SK-N-SH (cell line): ENCODE measurements around the gene FMN2. TPM values are rescaled to one million over a fixed set of nuclear protein-coding genes. Genes with fewer than 3 reads are reported as not detected.

Experiments used
- CTCF ChIA-PET: fragments of 300-600, 350-600 bp; formaldehyde crosslinking; extraction: SDS; loops from one replicate; lab custom pipeline; 2021; lab: Yijun Ruan, JAX
- POLR2A ChIA-PET: fragments of 350-600 bp; sonication (Branson Sonifier 250); formaldehyde crosslinking; extraction: SDS; loops from one replicate; lab custom pipeline; 2020; ENCODE audit warnings: antibody characterized with exemption, inconsistent platforms; lab: Yijun Ruan, JAX
- DNase-seq: peaks from one replicate; pipeline ENCODE4 v3.0.0; 2012
- H2AFZ ChIP-seq: fragments of 200-600 bp; sonication (generic); 2 replicates; pipeline ENCODE4 v1.8.1; 2016; ENCODE audit warnings: antibody characterized with exemption, mild to moderate bottlenecking, low read depth
- H3F3A ChIP-seq: fragments of 200-600 bp; sonication (generic); replicated peaks from 2 replicates; pipeline ENCODE3; 2016; ENCODE audit warnings: antibody characterized with exemption, mild to moderate bottlenecking; ENCODE audit not compliant: insufficient read depth
- H3K27ac ChIP-seq, 2 experiments: fragments of 200-500 bp in 1 of 2; fragments of 200-600 bp in 1 of 2; sonication (Bioruptor generic) in 1 of 2; sonication (generic), shearing (Covaris generic) in 1 of 2; 2 replicates each; pipeline versions ENCODE4 v1.5.1 to v1.6.1; 2014 to 2016; ENCODE audit warnings: low read depth in 2 of 2, inconsistent platforms in 1 of 2, low read length in 1 of 2, mild to moderate bottlenecking in 1 of 2, mixed read lengths in 1 of 2
- H3K27me3 ChIP-seq: fragments of 200-600 bp; sonication (generic), shearing (Covaris generic); 2 replicates; pipeline ENCODE4 v1.6.1; 2016; ENCODE audit warnings: mixed run types; ENCODE audit not compliant: insufficient read depth
- H3K36me3 ChIP-seq, 2 experiments: fragments of 200-500 bp in 1 of 2; fragments of 200-600 bp in 1 of 2; sonication (Bioruptor generic) in 1 of 2; sonication (generic) in 1 of 2; replicated peaks in 1 of 2; 2 replicates each; pipeline versions ENCODE3 to v1.5.1; 2014 to 2016; ENCODE audit warnings: low read length in 1 of 2, mild to moderate bottlenecking in 1 of 2; ENCODE audit not compliant: insufficient read depth in 2 of 2, control insufficient read depth in 1 of 2
- H3K4me1 ChIP-seq, 2 experiments: fragments of 200-500 bp in 1 of 2; fragments of 200-600 bp in 1 of 2; sonication (Bioruptor generic) in 1 of 2; sonication (generic), shearing (Covaris generic) in 1 of 2; 2 replicates each; pipeline versions ENCODE4 v1.5.1 to v1.6.1; 2014 to 2016; ENCODE audit warnings: low read depth in 1 of 2, low read length in 1 of 2, mixed run types in 1 of 2; ENCODE audit not compliant: insufficient read depth in 2 of 2, control insufficient read depth in 1 of 2
- H3K4me2 ChIP-seq: fragments of 200-600 bp; sonication (generic), shearing (Covaris generic); 2 replicates; pipeline ENCODE4 v1.6.1; 2017; ENCODE audit warnings: mixed run types
- H3K4me3 ChIP-seq, 2 experiments: fragments of 200-500 bp in 1 of 2; fragments of 200-600 bp in 1 of 2; sonication (Bioruptor generic) in 1 of 2; sonication (generic), shearing (Covaris generic) in 1 of 2; 2 replicates each; pipeline versions ENCODE4 v1.5.1 to v1.8.1; 2014 to 2016; ENCODE audit warnings: low read depth in 2 of 2, inconsistent platforms in 1 of 2, low read length in 1 of 2, mild to moderate bottlenecking in 1 of 2, mixed read lengths in 1 of 2, moderate library complexity in 1 of 2
- H3K79me2 ChIP-seq: fragments of 200-600 bp; sonication (generic); 2 replicates; pipeline ENCODE4 v1.8.1; 2017; ENCODE audit warnings: mild to moderate bottlenecking; ENCODE audit not compliant: insufficient read depth
- H3K9ac ChIP-seq: fragments of 200-600 bp; sonication (generic); 2 replicates; pipeline ENCODE4 v1.6.1; 2017; ENCODE audit warnings: mixed run types
- H3K9me2 ChIP-seq: fragments of 200-600 bp; sonication (generic); 2 replicates; pipeline ENCODE4 v1.6.1; 2017; ENCODE audit warnings: mixed run types
- H3K9me3 ChIP-seq: fragments of 200-600 bp; sonication (generic); 2 replicates; pipeline ENCODE4 v1.6.1; 2017; ENCODE audit warnings: mixed run types, mild to moderate bottlenecking, moderate library complexity
- H4K20me1 ChIP-seq: fragments of 200-600 bp; sonication (generic); 2 replicates; pipeline ENCODE4 v1.6.1; 2017; ENCODE audit warnings: mild to moderate bottlenecking, mixed run types; ENCODE audit not compliant: insufficient read depth
- ELF1 ChIP-seq: IDR thresholded peaks from 2 replicates; pipeline ENCODE4 v1.4.0; 2012
- FOSL2 ChIP-seq: IDR thresholded peaks from 2 replicates; pipeline ENCODE4 v1.4.0; 2012; ENCODE audit warnings: low read depth, mild to moderate bottlenecking, moderate library complexity, borderline replicate concordance
- FOXJ3 ChIP-seq: sonication (generic); formaldehyde crosslinking; IDR thresholded peaks from 2 replicates; pipeline ENCODE4 v1.5.1; 2020; ENCODE audit warnings: mild to moderate bottlenecking, missing genetic modification reagents
- FOXM1 ChIP-seq: IDR thresholded peaks from 2 replicates; pipeline ENCODE4 v1.4.0; 2012; ENCODE audit warnings: low read depth, mild to moderate bottlenecking
- GATA2 ChIP-seq: sonication (generic); formaldehyde crosslinking; IDR thresholded peaks from 2 replicates; pipeline ENCODE4 v1.5.0; 2020; ENCODE audit warnings: mild to moderate bottlenecking, missing genetic modification reagents
- NFIC ChIP-seq: IDR thresholded peaks from 2 replicates; pipeline ENCODE4 v1.4.0; 2012; ENCODE audit warnings: borderline replicate concordance
- RFX5 ChIP-seq: IDR thresholded peaks from 2 replicates; pipeline ENCODE4 v1.6.1; 2012; ENCODE audit warnings: mild to moderate bottlenecking, improper control_type of control experiment, low read length
- USF1 ChIP-seq: IDR thresholded peaks from 2 replicates; pipeline ENCODE4 v1.4.0; 2012; ENCODE audit warnings: low read depth, borderline replicate concordance
- USF2 ChIP-seq: fragments of 150-350 bp; IDR thresholded peaks from 2 replicates; pipeline ENCODE4 v1.6.1; 2017; ENCODE audit warnings: antibody characterized with exemption, low read length, low read depth, borderline replicate concordance
- YY1 ChIP-seq: IDR thresholded peaks from 2 replicates; pipeline ENCODE4 v1.4.0; 2012; ENCODE audit warnings: low read depth, mild to moderate bottlenecking
- WGBS: methylation state at CpG from one replicate; pipeline ENCODE4 v1.1.6; 2017; ENCODE audit warnings: low lambda C conversion rate; 5-methylcytosine and 5-hydroxymethylcytosine counted together
- polyA plus RNA-seq, 3 experiments: library from polyadenylated mRNA; depleted of rRNA; stranded (reverse); fragments of >200 nt; gene quantifications; 2 replicates each; pipeline ENCODE4 v1.2.3, GENCODE V29; 2012
- TF ChIP-seq, protein P1 (sequence below): IDR thresholded peaks from 2 replicates; pipeline ENCODE4 v1.4.0; 2012; ENCODE audit warnings: low read depth, borderline replicate concordance

The FMN2 gene
- polyA plus RNA-seq, 1 of the 3 experiments (the other 2 are of a cell fraction), result 7.2 TPM

DNA sequence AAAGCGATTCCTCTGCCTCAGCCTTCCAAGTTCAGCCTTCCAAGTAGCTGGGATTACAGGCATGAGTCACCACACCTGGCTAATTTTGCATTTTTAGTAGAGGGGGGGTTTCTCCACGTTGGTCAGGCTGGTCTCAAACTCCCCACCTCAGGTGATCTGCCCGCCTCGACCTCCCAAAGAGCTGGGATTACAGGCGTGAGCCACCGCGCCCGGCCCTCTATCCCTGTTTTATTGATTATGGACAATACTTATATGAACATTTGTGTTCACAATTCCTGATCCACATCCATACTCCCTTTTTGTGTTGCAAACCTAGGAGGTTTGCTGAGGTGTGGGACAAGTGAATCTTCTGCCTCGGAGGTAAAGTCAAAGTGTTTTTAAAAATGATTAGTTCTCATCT lies 275.0 kb downstream of the FMN2 start:
- Histone ChIP-seq H3K9me3 (no peaks in the 10 kb centered on the region), H2AFZ (no peak overlapping the region), H3K36me3 (peaks cover 20 to 60% of the 10 kb centered on the region in 2 experiments), H4K20me1 (no peaks in the 10 kb centered on the region), H3K27ac (no peak overlapping the region), H3K9ac (no peak overlapping the region), H3K4me1 (no peaks in the 10 kb centered on the region; a peak in 1 of 4 replicates), H3K4me3 (no peak overlapping the region), H3K4me2 (no peak overlapping the region), H3F3A (peaks cover 15% of the 10 kb centered on the region), H3K9me2 (no peaks in the 10 kb centered on the region), H3K27me3 (no peaks in the 10 kb centered on the region), H3K79me2 (peaks cover 5% of the 10 kb centered on the region; the same call in 1 of the 2 replicates)
- ChIA-PET POLR2A (no interaction called here), CTCF (no interaction called here)
- no peak for DNase-seq
- 93% methylated on average over 9 of the region's 9 CpGs for WGBS
- no peak for TF ChIP-seq USF2
- no peak for TF ChIP-seq FOSL2
- TF ChIP-seq FOXJ3, result no peak
- no peak for TF ChIP-seq RFX5
- TF ChIP-seq YY1, result no peak

GRCh38 chr1:240385551-240385950 lies 293.9 kb downstream of the FMN2 start:
- TF ChIP-seq USF2, result no peak
- no peak for TF ChIP-seq GATA2
- TF ChIP-seq USF1, result no peak
- no peak for TF ChIP-seq YY1
- no peak for TF ChIP-seq NFIC
- TF ChIP-seq FOXJ3, result no peak
- no peak for TF ChIP-seq FOXM1
- TF ChIP-seq, protein P1, sequence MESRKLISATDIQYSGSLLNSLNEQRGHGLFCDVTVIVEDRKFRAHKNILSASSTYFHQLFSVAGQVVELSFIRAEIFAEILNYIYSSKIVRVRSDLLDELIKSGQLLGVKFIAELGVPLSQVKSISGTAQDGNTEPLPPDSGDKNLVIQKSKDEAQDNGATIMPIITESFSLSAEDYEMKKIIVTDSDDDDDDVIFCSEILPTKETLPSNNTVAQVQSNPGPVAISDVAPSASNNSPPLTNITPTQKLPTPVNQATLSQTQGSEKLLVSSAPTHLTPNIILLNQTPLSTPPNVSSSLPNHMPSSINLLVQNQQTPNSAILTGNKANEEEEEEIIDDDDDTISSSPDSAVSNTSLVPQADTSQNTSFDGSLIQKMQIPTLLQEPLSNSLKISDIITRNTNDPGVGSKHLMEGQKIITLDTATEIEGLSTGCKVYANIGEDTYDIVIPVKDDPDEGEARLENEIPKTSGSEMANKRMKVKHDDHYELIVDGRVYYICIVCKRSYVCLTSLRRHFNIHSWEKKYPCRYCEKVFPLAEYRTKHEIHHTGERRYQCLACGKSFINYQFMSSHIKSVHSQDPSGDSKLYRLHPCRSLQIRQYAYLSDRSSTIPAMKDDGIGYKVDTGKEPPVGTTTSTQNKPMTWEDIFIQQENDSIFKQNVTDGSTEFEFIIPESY, result no peak
- TF ChIP-seq ELF1, result no peak
- no peaks in the 10 kb centered on the region for H3K9me2 ChIP-seq
- peaks cover 57% of the 10 kb centered on the region for H3F3A ChIP-seq
- ChIA-PET POLR2A (no interaction called here), CTCF (interaction anchor here (1.0 to 1.3 kb wide), 2 partner anchors 107 to 197 kb away, joined by 3 read pairs; no protein-coding TSS in a partner anchor)
- H2AFZ ChIP-seq, result no peak overlapping the region
- peaks cover 14% of the 10 kb centered on the region; the same call in 1 of the 2 replicates for H3K9me3 ChIP-seq
- H3K4me2 ChIP-seq, result peak overlapping the region; percentile 6
- H3K36me3 ChIP-seq, result peaks cover under 1 to 44% of the 10 kb centered on the region in 2 experiments
- H3K4me3 ChIP-seq, result no peak overlapping the region
- DNase-seq, result no peak
- H3K79me2 ChIP-seq, result peaks cover 14% of the 10 kb centered on the region
- 51% methylated on average over 5 of the region's 5 CpGs for WGBS
- no peak overlapping the region; the same call in 1 of the 2 replicates for H3K9ac ChIP-seq
- no peaks in the 10 kb centered on the region for H3K27me3 ChIP-seq
- no peaks in the 10 kb centered on the region for H4K20me1 ChIP-seq
- H3K4me1 ChIP-seq, result peaks cover 0 to 9% of the 10 kb centered on the region in 2 experiments; a peak in 2 of 4 replicates
- peak overlapping the region; percentile 83 to 90; a peak in 3 of 4 replicates for H3K27ac ChIP-seq
